Heart right ventricle (tissue), 16 donors: ENCODE data around the gene ZNF543. TPM values are rescaled to one million over a fixed set of nuclear protein-coding genes. Genes with fewer than 3 reads are reported as not detected.

Experiments used
- ATAC-seq, 8 donors: fragments of 200-7000 bp; cut with Tn5 transposase; one replicate each; pipeline ENCODE4 v1.9.1; 2020; ENCODE audit warnings: mild to moderate bottlenecking in 8 of 8, moderate library complexity in 8 of 8, moderate number of reproducible peaks in 1 of 8
- DNase-seq, 2 donors: peaks; one replicate each; pipeline ENCODE4 v3.0.0-alpha.2; 2020
- H3K27ac ChIP-seq, 10 donors: fragments of 200-600 bp; sonication (generic) in 2 of 10; one replicate each; pipeline versions ENCODE4 v1.5.0 to v1.8.0; 2020 to 2022; ENCODE audit warnings: mild to moderate bottlenecking in 3 of 10
- H3K27me3 ChIP-seq, 7 donors: fragments of 200-600 bp; one replicate each; pipeline ENCODE4 v1.8.0; 2021 to 2022; ENCODE audit warnings: mild to moderate bottlenecking in 2 of 7
- H3K36me3 ChIP-seq, 9 donors: fragments of 200-600 bp; sonication (generic) in 1 of 9; one replicate each; pipeline versions ENCODE4 v1.5.0 to v1.8.0; 2020 to 2022; ENCODE audit warnings: mild to moderate bottlenecking in 2 of 9
- H3K4me1 ChIP-seq, 9 donors: fragments of 200-600 bp; sonication (generic) in 1 of 9; one replicate each; pipeline versions ENCODE4 v1.5.0 to v1.8.0; 2020 to 2022; ENCODE audit warnings: mild to moderate bottlenecking in 4 of 9
- H3K4me3 ChIP-seq, 10 donors: fragments of 200-600 bp; sonication (generic) in 2 of 10; one replicate each; pipeline versions ENCODE4 v1.5.0 to v1.8.0; 2020 to 2022; ENCODE audit warnings: mild to moderate bottlenecking in 7 of 10, moderate library complexity in 2 of 10
- H3K9me3 ChIP-seq, 11 donors: fragments of 200-600 bp in 10 of 11; sonication (generic) in 2 of 11; one replicate each; pipeline versions ENCODE4 v1.5.0 to v1.8.0; 2013 to 2022; ENCODE audit warnings: mild to moderate bottlenecking in 2 of 11, control low read depth in 1 of 11, moderate library complexity in 1 of 11
- WGBS, 2 donors: extraction: QIAGEN DNeasy Blood & Tissue Kit; methylation state at CpG; one replicate each; pipeline ENCODE4 v1.1.7; 2013; ENCODE audit warnings: inconsistent platforms in 1 of 2; 5-methylcytosine and 5-hydroxymethylcytosine counted together
- intact Hi-C, 10 donors: fragments of 100-400 bp; cut with DNase I; formaldehyde crosslinking; loops; one replicate each; pipeline versions ENCODE4 v1.11.1 to v1.14.2; 2022
- polyA plus RNA-seq, 2 donors: library from polyadenylated mRNA; stranded (reverse); fragments of 200-250 nt; gene quantifications; one replicate each; pipeline ENCODE4 v1.2.3, GENCODE V29; 2013
- total RNA-seq, 10 donors: library from RNA; stranded (reverse); fragmentation: NEBNext Ultra II Directional in 3 of 10; extraction: Animal tissue kit (Norgen Biotek cat#: 25700) in 3 of 10; gene quantifications; one replicate each; pipeline versions ENCODE4 v1.2.1 to v1.2.4, GENCODE V29; 2021 to 2023
- TF ChIP-seq, protein P1 (sequence below), 9 donors: fragments of 200-600 bp; sonication (generic) in 2 of 9; IDR thresholded peaks; one replicate each; pipeline versions ENCODE4 v1.5.0 to v1.8.0; 2021 to 2022; ENCODE audit warnings: antibody characterized with exemption in 9 of 9, mild to moderate bottlenecking in 5 of 9, moderate library complexity in 1 of 9
- donor health status: Arrhythmogenic right ventricular cardiomyopathy.
- donor health status: ischemic (EF 13 %, LVEDD 7.1; RV severe dilation, severe dysfunction).
- donor health status: healthy with polysubstance abuse.
- donor health status: DM: no; HTN: yes; CAD: no.
- donor health status: DM: no; HTN: no; CAD: no.
- donor health status: ischemic (EF 25% LVEDD 6.9; RV normal size, moderate dysfunction).
- donor health status: ischemic (EF 25% LVEDD 5.7; RV mildly dilated, moderate dysfunction).
- donor health status: healthy.
- donor health status: DM: yes; HTN: yes; CAD: no.
- donor health status: Ischemic cardiomyopathy.
- donor health status: ischemic (EF 35%, LVEDD 5.7; RV mildly dilated, moderate dysfunction).
- donor health status: nonischemic (EF 11% LVEDD 7.7; RV severe dilation, severe dysfunction).
- donor health status: DM: yes; HTN: yes; CAD: no.
- donor health status: PGD.
- donor health status: ischemic (EF 29% LVEDD 5.4; RV normal size, mild dysfunction).
- donor health status: nonischemic (EF 23%, LVEDD 6.1; RV moderate dilation, normal function).

ZNF543 gene
- total and polyA plus RNA-seq, 12 donors: 0.86 to 9.2 (median 6.9) TPM

DNA sequence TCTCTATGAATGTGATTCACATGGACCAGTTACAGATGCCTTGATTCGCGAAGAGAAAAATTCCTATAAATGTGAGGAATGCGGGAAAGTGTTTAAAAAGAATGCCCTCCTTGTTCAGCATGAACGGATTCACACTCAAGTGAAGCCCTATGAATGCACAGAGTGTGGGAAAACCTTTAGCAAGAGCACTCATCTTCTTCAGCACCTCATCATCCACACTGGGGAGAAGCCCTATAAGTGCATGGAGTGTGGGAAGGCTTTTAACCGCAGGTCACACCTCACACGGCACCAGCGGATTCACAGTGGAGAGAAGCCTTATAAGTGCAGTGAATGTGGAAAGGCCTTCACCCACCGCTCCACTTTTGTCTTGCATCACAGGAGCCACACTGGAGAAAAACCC lies 7.7 kb downstream of the ZNF543 start:
- intact Hi-C loops: no loop called here
- Histone ChIP-seq H3K4me1 (peaks cover 0 to 1% (median 0%) of the 10 kb centered on the region in 9 donors), H3K9me3 (peaks cover 0 to 81% (median 20%) of the 10 kb centered on the region in 11 donors), H3K4me3 (no peak overlapping the region), H3K27ac (no peak overlapping the region), H3K36me3 (peaks cover 12 to 94% (median 64%) of the 10 kb centered on the region in 9 donors), H3K27me3 (no peaks in the 10 kb centered on the region)
- DNase-seq (no peak), ATAC-seq (no peak)
- TF ChIP-seq, protein P1, sequence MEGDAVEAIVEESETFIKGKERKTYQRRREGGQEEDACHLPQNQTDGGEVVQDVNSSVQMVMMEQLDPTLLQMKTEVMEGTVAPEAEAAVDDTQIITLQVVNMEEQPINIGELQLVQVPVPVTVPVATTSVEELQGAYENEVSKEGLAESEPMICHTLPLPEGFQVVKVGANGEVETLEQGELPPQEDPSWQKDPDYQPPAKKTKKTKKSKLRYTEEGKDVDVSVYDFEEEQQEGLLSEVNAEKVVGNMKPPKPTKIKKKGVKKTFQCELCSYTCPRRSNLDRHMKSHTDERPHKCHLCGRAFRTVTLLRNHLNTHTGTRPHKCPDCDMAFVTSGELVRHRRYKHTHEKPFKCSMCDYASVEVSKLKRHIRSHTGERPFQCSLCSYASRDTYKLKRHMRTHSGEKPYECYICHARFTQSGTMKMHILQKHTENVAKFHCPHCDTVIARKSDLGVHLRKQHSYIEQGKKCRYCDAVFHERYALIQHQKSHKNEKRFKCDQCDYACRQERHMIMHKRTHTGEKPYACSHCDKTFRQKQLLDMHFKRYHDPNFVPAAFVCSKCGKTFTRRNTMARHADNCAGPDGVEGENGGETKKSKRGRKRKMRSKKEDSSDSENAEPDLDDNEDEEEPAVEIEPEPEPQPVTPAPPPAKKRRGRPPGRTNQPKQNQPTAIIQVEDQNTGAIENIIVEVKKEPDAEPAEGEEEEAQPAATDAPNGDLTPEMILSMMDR (IDR thresholded peaks at IDR 0.05): no peak
- 96 to 97% methylated on average over 8 of the region's 8 CpGs for WGBS, 2 donors

DNA sequence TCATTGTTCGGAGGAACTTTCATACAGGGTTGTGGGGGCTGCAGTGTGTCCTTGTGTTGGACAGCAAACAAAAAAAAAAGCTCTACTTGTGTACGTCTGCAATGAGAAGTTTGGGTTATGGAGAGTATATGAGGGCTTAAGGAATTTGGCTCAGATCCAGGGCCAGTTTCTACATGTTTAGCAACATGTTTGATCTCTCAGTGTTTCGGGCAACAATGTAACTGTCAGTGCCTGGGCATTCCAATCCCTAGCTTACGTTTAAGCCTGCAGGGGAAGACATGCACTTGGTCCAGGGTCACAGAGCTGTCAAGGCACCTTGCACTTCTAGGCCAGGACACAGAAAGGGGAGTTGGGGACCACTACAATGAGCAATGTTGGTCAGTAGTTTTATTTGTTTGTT lies 13.9 kb downstream of the ZNF543 start:
- H3K9me3 ChIP-seq: peaks cover 0 to 59% (median under 1%) of the 10 kb centered on the region in 11 donors

GRCh38 chr19:57338877-57339276 lies 18.6 kb downstream of the ZNF543 start:
- H3K27ac ChIP-seq: peak overlapping the region; percentile 55 to 88 (median 80)
- DNase-seq: peak in 1 of 2 donors; percentile 22
- peaks cover 0 to 27% (median 9%) of the 10 kb centered on the region in 9 donors for H3K4me1 ChIP-seq
- no peaks in the 10 kb centered on the region for H3K36me3 ChIP-seq
- peaks cover 0 to 19% (median 0%) of the 10 kb centered on the region in 11 donors for H3K9me3 ChIP-seq
- peak; percentile 80 to 95 (median 94) for ATAC-seq
- intact Hi-C loops: no loop called here
- 39 to 42% methylated on average over 3 of the region's 3 CpGs for WGBS, 2 donors
- TF ChIP-seq, protein P1 (IDR thresholded peaks at IDR 0.05): no peak
- no peaks in the 10 kb centered on the region for H3K27me3 ChIP-seq
- H3K4me3 ChIP-seq: no peak overlapping the region

More for the DNA sequence above, 13.9 kb downstream of the ZNF543 start:
- peaks cover 0 to 25% (median 9%) of the 10 kb centered on the region in 9 donors for H3K4me1 ChIP-seq
- DNase-seq (no peak), ATAC-seq (no peak)
- no peak overlapping the region for H3K4me3 ChIP-seq
- peaks cover 0 to 33% (median 7%) of the 10 kb centered on the region in 9 donors for H3K36me3 ChIP-seq
- TF ChIP-seq, protein P1 (IDR thresholded peaks at IDR 0.05): no peak
- H3K27ac ChIP-seq: peak overlapping the region in 3 of 10 donors; percentile 12 to 38 (median 13)
- WGBS, 2 donors: 84 to 91% methylated on average over 4 of the region's 4 CpGs
- no peaks in the 10 kb centered on the region for H3K27me3 ChIP-seq
- intact Hi-C loops: no loop called here

- H3K4me1 ChIP-seq: peaks cover 0 to 14% (median 6%) of the 10 kb centered on the region in 9 donors
- no peak overlapping the region for H3K27ac ChIP-seq
- 79% methylated on average over 6 of the region's 6 CpGs for WGBS, 2 donors
- TF ChIP-seq, protein P1 (IDR thresholded peaks at IDR 0.05): no peak
- intact Hi-C loops: no loop called here
- H3K9me3 ChIP-seq: peaks cover 0 to 3% (median 0%) of the 10 kb centered on the region in 11 donors
- ATAC-seq (no peak), DNase-seq (no peak)
- no peaks in the 10 kb centered on the region for H3K27me3 ChIP-seq
- H3K36me3 ChIP-seq: no peaks in the 10 kb centered on the region
- no peak overlapping the region for H3K4me3 ChIP-seq
Observed at GRCh38 chr19:57342582-57342981, 22.3 kb downstream of the ZNF543 start.
